ENCODE measurements around the gene POLE.

The POLE gene

GRCh38 chr12:132687211-132688164 lies at the start of gene POLE, which contains the start of gene PXMP2:
TSS of gene POLE (minus strand) at chr12:132687342. CDS start at chr12:132687315, 27 bp downstream.
TSS of gene PXMP2 (plus strand) at chr12:132687587. CDS start at chr12:132687671, 84 bp downstream.
- DNase-seq, result peak; percentile 94

GRCh38 chr12:132736913-132737312 lies 49.8 kb upstream of the POLE start:
- DNase-seq, result no peak

- DNase-seq, result no peak
These were observed 49.2 kb upstream of the POLE start for GRCh38 chr12:132736378-132736777.

- DNase-seq, result no peak
These were observed 48.4 kb upstream of the POLE start for GRCh38 chr12:132735496-132735895.

GRCh38 chr12:132734206-132734605 lies 47.1 kb upstream of the POLE start:
- no peak for DNase-seq

- no peak for DNase-seq
These were observed 44.4 kb upstream of the POLE start for GRCh38 chr12:132731574-132731973.

GRCh38 chr12:132730353-132730752 lies 43.2 kb upstream of the POLE start:
- no peak for DNase-seq

- no peak for DNase-seq
These were observed 42.6 kb upstream of the POLE start for GRCh38 chr12:132729541-132730320.

- DNase-seq, result no peak
These were observed 41.4 kb upstream of the POLE start for GRCh38 chr12:132728502-132728901.

- no peak for DNase-seq
These were observed 40.1 kb upstream of the POLE start for GRCh38 chr12:132727091-132727794.

- no peak for DNase-seq
These were observed 39.2 kb upstream of the POLE start for GRCh38 chr12:132726386-132726785.

- DNase-seq, result no peak
These were observed 37.5 kb upstream of the POLE start for GRCh38 chr12:132724506-132725241.

- no peak for DNase-seq
These were observed 36.6 kb upstream of the POLE start for GRCh38 chr12:132723764-132724140.

GRCh38 chr12:132723015-132723763 lies 36.0 kb upstream of the POLE start:
- DNase-seq, result no peak

GRCh38 chr12:132720606-132721345 lies 33.6 kb upstream of the POLE start:
- no peak for DNase-seq

- DNase-seq, result no peak
These were observed 32.8 kb upstream of the POLE start for GRCh38 chr12:132719954-132720324.

GRCh38 chr12:132719141-132719953 lies 32.2 kb upstream of the POLE start:
- no peak for DNase-seq

GRCh38 chr12:132718644-132719043 lies 31.5 kb upstream of the POLE start:
- DNase-seq, result no peak

- no peak for DNase-seq
These were observed 30.6 kb upstream of the POLE start for GRCh38 chr12:132717531-132718387.
